HEK293T (cell line): ENCODE results near the gene KCNQ1.

Source experiments
- CTCF ChIA-PET: fragments of 350-600 bp; formaldehyde crosslinking; extraction: SDS; loops from one replicate; lab custom pipeline; 2021; ENCODE audit warnings: antibody characterized with exemption, inconsistent platforms; lab: Yijun Ruan, JAX
- POLR2A ChIA-PET: fragments of 350-600 bp; formaldehyde crosslinking; extraction: SDS; loops from one replicate; lab custom pipeline; 2020; ENCODE audit warnings: antibody characterized with exemption, inconsistent platforms; lab: Yijun Ruan, JAX
- DNase-seq: peaks from one replicate; pipeline ENCODE4 v3.0.0; 2012; ENCODE audit warnings: mixed read lengths; ENCODE audit errors: extremely low spot score
- ARNT ChIP-seq: fragments of 450-650 bp; IDR thresholded peaks from 2 replicates; pipeline ENCODE4 v1.6.1; 2017; ENCODE audit warnings: mild to moderate bottlenecking
- BHLHE40 ChIP-seq: fragments of 450-650 bp; IDR thresholded peaks from 2 replicates; pipeline ENCODE4 v1.6.1; 2016; ENCODE audit warnings: mild to moderate bottlenecking, moderate library complexity, borderline replicate concordance
- CTBP1 ChIP-seq: fragments of 450-650 bp; IDR thresholded peaks from 2 replicates; pipeline ENCODE4 v1.6.1; 2016; ENCODE audit warnings: borderline replicate concordance
- ELF4 ChIP-seq: fragments of 450-650 bp; IDR thresholded peaks from 2 replicates; pipeline ENCODE4 v1.6.1; 2017; ENCODE audit warnings: antibody characterized with exemption
- FOXA1 ChIP-seq: fragments of 450-650 bp; IDR thresholded peaks from 2 replicates; pipeline ENCODE4 v1.6.1; 2016; ENCODE audit warnings: mild to moderate bottlenecking
- FOXK2 ChIP-seq: fragments of 450-650 bp; IDR thresholded peaks from 2 replicates; pipeline ENCODE4 v1.6.1; 2016; ENCODE audit warnings: mild to moderate bottlenecking
- FOXM1 ChIP-seq: fragments of 450-650 bp; IDR thresholded peaks from 2 replicates; pipeline ENCODE4 v1.6.1; 2017; ENCODE audit warnings: mild to moderate bottlenecking, borderline replicate concordance
- HDGF ChIP-seq: fragments of 450-650 bp; IDR thresholded peaks from 2 replicates; pipeline ENCODE4 v1.6.1; 2017; ENCODE audit warnings: antibody characterized with exemption, borderline replicate concordance
- L3MBTL2 ChIP-seq: fragments of 450-650 bp; conservative IDR thresholded peaks from 2 replicates; pipeline ENCODE4 v1.6.1; 2016; ENCODE audit warnings: mild to moderate bottlenecking
- LEF1 ChIP-seq: fragments of 450-650 bp; IDR thresholded peaks from 2 replicates; pipeline ENCODE4 v1.6.1; 2017; ENCODE audit warnings: mild to moderate bottlenecking, borderline replicate concordance
- NFRKB ChIP-seq: fragments of 450-650 bp; IDR thresholded peaks from 2 replicates; pipeline ENCODE4 v1.6.1; 2016; ENCODE audit warnings: mild to moderate bottlenecking, moderate library complexity
- PKNOX1 ChIP-seq: fragments of 450-650 bp; IDR thresholded peaks from 2 replicates; pipeline ENCODE4 v1.6.1; 2016
- SP1 ChIP-seq: fragments of 450-650 bp; IDR thresholded peaks from 2 replicates; pipeline ENCODE4 v1.6.1; 2017
- SUZ12 ChIP-seq: fragments of 450-650 bp; IDR thresholded peaks from 2 replicates; pipeline ENCODE4 v1.6.1; 2016; ENCODE audit warnings: mild to moderate bottlenecking
- TARDBP ChIP-seq: fragments of 450-650 bp; IDR thresholded peaks from 2 replicates; pipeline ENCODE4 v1.6.1; 2016
- ZNF384 ChIP-seq: fragments of 450-650 bp; IDR thresholded peaks from 2 replicates; pipeline ENCODE4 v1.6.1; 2016

The KCNQ1 gene

GRCh38 chr11:2444821-2445745 is at the start of gene KCNQ1:
Gene KCNQ1, plus strand, starts transcription at chr11:2445008. Its CDS starts 91 bp downstream, at chr11:2445099.
- TF ChIP-seq FOXA1 = no peak
- no peak for TF ChIP-seq ARNT
- TF ChIP-seq L3MBTL2 = peak; percentile 38; the same call in 1 of the 2 replicates
- CTCF ChIA-PET = interaction anchor here (0.6 kb wide), 1 partner anchor 259 kb away, joined by 3 read pairs; no protein-coding TSS in a partner anchor
- DNase-seq = peak; percentile 83
- POLR2A ChIA-PET = no interaction called here

GRCh38 chr11:2395211-2395730 is 49.5 kb upstream of the KCNQ1 start:
- ChIA-PET POLR2A (no interaction called here), CTCF (no interaction called here)
- no peak for DNase-seq
- no peak for TF ChIP-seq FOXK2

- DNase-seq = no peak
- no peak for TF ChIP-seq NFRKB
- no peak for TF ChIP-seq SUZ12
- TF ChIP-seq FOXM1 = no peak
- no peak for TF ChIP-seq ARNT
- TF ChIP-seq FOXK2 = no peak
- TF ChIP-seq LEF1 = no peak
- no peak for TF ChIP-seq FOXA1
- no peak for TF ChIP-seq PKNOX1
- TF ChIP-seq L3MBTL2 = no peak
- no peak for TF ChIP-seq ZNF384
- TF ChIP-seq ELF4 = no peak
- TF ChIP-seq BHLHE40 = no peak
- no peak for TF ChIP-seq CTBP1
- no peak for TF ChIP-seq TARDBP
- no peak for TF ChIP-seq SP1
- TF ChIP-seq HDGF = no peak
- POLR2A ChIA-PET = interaction anchor here (1.1 kb wide), 1 partner anchor 24 kb away, joined by 3 read pairs; no protein-coding TSS in a partner anchor
- CTCF ChIA-PET = no interaction called here
Observed at GRCh38 chr11:2395856-2396255, 49.0 kb upstream of the KCNQ1 start.

GRCh38 chr11:2396471-2396870 is 48.3 kb upstream of the KCNQ1 start:
- TF ChIP-seq NFRKB (no peak), L3MBTL2 (no peak), PKNOX1 (no peak), SUZ12 (no peak), ELF4 (no peak), HDGF (no peak), FOXM1 (no peak), BHLHE40 (no peak), ARNT (no peak), TARDBP (no peak), LEF1 (no peak), SP1 (no peak), FOXK2 (no peak), ZNF384 (no peak), FOXA1 (no peak)
- no peak for DNase-seq
- ChIA-PET CTCF (no interaction called here), POLR2A (interaction anchor here (1.1 kb wide), 1 partner anchor 23 kb away, joined by 3 read pairs; no protein-coding TSS in a partner anchor)

GRCh38 chr11:2397005-2397404 is 47.8 kb upstream of the KCNQ1 start:
- POLR2A ChIA-PET = interaction anchor here (1.1 kb wide), 1 partner anchor 23 kb away, joined by 3 read pairs; no protein-coding TSS in a partner anchor

More at GRCh38 chr11:2397005-2397404, 47.8 kb upstream of the KCNQ1 start:
- no peak for DNase-seq
- TF ChIP-seq ZNF384 (no peak), HDGF (no peak), FOXK2 (no peak), PKNOX1 (no peak), L3MBTL2 (no peak), FOXM1 (no peak), LEF1 (no peak), CTBP1 (no peak), ARNT (no peak), NFRKB (no peak), SP1 (no peak), FOXA1 (no peak), SUZ12 (no peak), BHLHE40 (no peak), TARDBP (no peak), ELF4 (no peak)
- CTCF ChIA-PET = no interaction called here
